NCI-H1694 (cell line): ENCODE data around the gene MAGI1.

Source experiments
- DNase-seq: peaks from one replicate; lab custom pipeline; 2025; lab: John Stamatoyannopoulos, UW

Gene MAGI1

GRCh38 chr3:65351753-65352152 is 687.0 kb downstream of the MAGI1 start:
- no peak for DNase-seq

GRCh38 chr3:65350801-65351476 is 687.8 kb downstream of the MAGI1 start:
- no peak for DNase-seq

- DNase-seq = no peak
Observed at GRCh38 chr3:65348398-65348995, 690.2 kb downstream of the MAGI1 start.

GRCh38 chr3:65347166-65347565 is 691.6 kb downstream of the MAGI1 start:
- DNase-seq = no peak

GRCh38 chr3:65344846-65345245 is 693.9 kb downstream of the MAGI1 start:
- no peak for DNase-seq

- DNase-seq = no peak
Observed at GRCh38 chr3:65344444-65344843, 694.3 kb downstream of the MAGI1 start.

- DNase-seq = no peak
Observed at GRCh38 chr3:65343736-65344135, 695.0 kb downstream of the MAGI1 start.

GRCh38 chr3:65343026-65343425 is 695.7 kb downstream of the MAGI1 start:
- DNase-seq = no peak

GRCh38 chr3:65342084-65342683 is 696.5 kb downstream of the MAGI1 start:
- DNase-seq = no peak

GRCh38 chr3:65339192-65339740 is 699.5 kb downstream of the MAGI1 start:
- DNase-seq = no peak

GRCh38 chr3:65338571-65338970 is 700.1 kb downstream of the MAGI1 start:
- no peak for DNase-seq

GRCh38 chr3:65335587-65335986 is 703.1 kb downstream of the MAGI1 start:
- DNase-seq = no peak

GRCh38 chr3:65334045-65334665 is 704.6 kb downstream of the MAGI1 start:
- DNase-seq = no peak

- no peak for DNase-seq
Observed at GRCh38 chr3:65331730-65332129, 707.0 kb downstream of the MAGI1 start.

GRCh38 chr3:65330072-65330471 is 708.6 kb downstream of the MAGI1 start:
- DNase-seq = no peak

GRCh38 chr3:65328148-65328547 is 710.6 kb downstream of the MAGI1 start:
- DNase-seq = no peak

GRCh38 chr3:65326574-65326973 is 712.1 kb downstream of the MAGI1 start:
- DNase-seq = no peak

- DNase-seq = no peak
Observed at GRCh38 chr3:65322910-65323309, 715.8 kb downstream of the MAGI1 start.

GRCh38 chr3:65318231-65318630 is 720.5 kb downstream of the MAGI1 start:
- DNase-seq = no peak

- DNase-seq = no peak
Observed at GRCh38 chr3:65314916-65315315, 723.8 kb downstream of the MAGI1 start.

- DNase-seq = no peak
Observed at GRCh38 chr3:65314269-65314668, 724.4 kb downstream of the MAGI1 start.

GRCh38 chr3:65313666-65314065 is 725.1 kb downstream of the MAGI1 start:
- no peak for DNase-seq

- DNase-seq = no peak
Observed at GRCh38 chr3:65305836-65306235, 732.9 kb downstream of the MAGI1 start.
